Measurements from ENCODE around the gene ISX. TPM values are rescaled to one million over a fixed set of nuclear protein-coding genes. Genes with fewer than 3 reads are reported as not detected.
"Not testable (repeated sequence)": the region's sequence is repeated elsewhere in the genome, so short reads cannot be mapped to it uniquely, and the experiment has no call there.

The ISX gene
- total RNA-seq, 1 donor from 2014 or later, result not detected

- no peak overlapping the region for H3K4me3 Mint-ChIP-seq (ENCODE audit: unreplicated experiment)
- no peaks in the 10 kb centered on the region for H3K36me3 Mint-ChIP-seq (ENCODE audit: unreplicated experiment)
- H3K9me3 Mint-ChIP-seq (ENCODE audit: unreplicated experiment), result no peaks in the 10 kb centered on the region
- H3K4me1 Mint-ChIP-seq (ENCODE audit: unreplicated experiment), result no peaks in the 10 kb centered on the region
- no peak overlapping the region for H3K27ac Mint-ChIP-seq (ENCODE audit: unreplicated experiment)
- no peak for DNase-seq (ENCODE audit: extremely low spot score, unreplicated experiment)
- no peak for TF ChIP-seq CTCF (IDR thresholded peaks at IDR 0.05)
- H3K27me3 Mint-ChIP-seq (ENCODE audit: unreplicated experiment), result no peaks in the 10 kb centered on the region
Measured at GRCh38 chr22:35022291-35022690, 43.7 kb upstream of the ISX start.

- H3K4me3 Mint-ChIP-seq (ENCODE audit: unreplicated experiment), result no peak overlapping the region
- peak; percentile 90 for DNase-seq (ENCODE audit: extremely low spot score, unreplicated experiment)
- peak; percentile 85 for TF ChIP-seq CTCF (IDR thresholded peaks at IDR 0.05)
- no peaks in the 10 kb centered on the region for H3K27me3 Mint-ChIP-seq (ENCODE audit: unreplicated experiment)
- H3K9me3 Mint-ChIP-seq (ENCODE audit: unreplicated experiment), result no peaks in the 10 kb centered on the region
- H3K27ac Mint-ChIP-seq (ENCODE audit: unreplicated experiment), result no peak overlapping the region
- H3K36me3 Mint-ChIP-seq (ENCODE audit: unreplicated experiment), result no peaks in the 10 kb centered on the region
- H3K4me1 Mint-ChIP-seq (ENCODE audit: unreplicated experiment), result no peaks in the 10 kb centered on the region
Measured at GRCh38 chr22:35023692-35024363, 42.1 kb upstream of the ISX start.

- Mint-ChIP-seq H3K27me3 (ENCODE audit: unreplicated experiment) (no peaks in the 10 kb centered on the region), H3K9me3 (ENCODE audit: unreplicated experiment) (no peaks in the 10 kb centered on the region), H3K36me3 (ENCODE audit: unreplicated experiment) (no peaks in the 10 kb centered on the region), H3K4me3 (ENCODE audit: unreplicated experiment) (no peak overlapping the region), H3K27ac (ENCODE audit: unreplicated experiment) (no peak overlapping the region), H3K4me1 (ENCODE audit: unreplicated experiment) (no peaks in the 10 kb centered on the region)
- no peak for TF ChIP-seq CTCF (IDR thresholded peaks at IDR 0.05)
- DNase-seq (ENCODE audit: extremely low spot score, unreplicated experiment), result no peak
Measured at GRCh38 chr22:35024364-35024692, 41.6 kb upstream of the ISX start.

GRCh38 chr22:35030112-35030511 is 35.8 kb upstream of the ISX start:
- not testable (repeated sequence) for DNase-seq (ENCODE audit: extremely low spot score, unreplicated experiment); H3K27me3 Mint-ChIP-seq (ENCODE audit: unreplicated experiment); H3K27ac Mint-ChIP-seq (ENCODE audit: unreplicated experiment); H3K9me3 Mint-ChIP-seq (ENCODE audit: unreplicated experiment); H3K4me1 Mint-ChIP-seq (ENCODE audit: unreplicated experiment); H3K4me3 Mint-ChIP-seq (ENCODE audit: unreplicated experiment); H3K36me3 Mint-ChIP-seq (ENCODE audit: unreplicated experiment)

GRCh38 chr22:35032571-35032970 is 33.4 kb upstream of the ISX start:
- Mint-ChIP-seq H3K9me3 (ENCODE audit: unreplicated experiment) (no peaks in the 10 kb centered on the region), H3K36me3 (ENCODE audit: unreplicated experiment) (no peaks in the 10 kb centered on the region), H3K4me1 (ENCODE audit: unreplicated experiment) (no peaks in the 10 kb centered on the region), H3K27me3 (ENCODE audit: unreplicated experiment) (no peaks in the 10 kb centered on the region), H3K4me3 (ENCODE audit: unreplicated experiment) (no peak overlapping the region), H3K27ac (ENCODE audit: unreplicated experiment) (no peak overlapping the region)
- no peak for TF ChIP-seq CTCF (IDR thresholded peaks at IDR 0.05)
- no peak for DNase-seq (ENCODE audit: extremely low spot score, unreplicated experiment)
